ENCODE data around the gene ATP13A1. TPM values are rescaled to one million over a fixed set of nuclear protein-coding genes. Genes with fewer than 3 reads are reported as not detected.

ATP13A1 gene
- total RNA-seq, 2 donors from 2014 or later = 77.0 to 79.8 TPM

- Mint-ChIP-seq H3K36me3 (ENCODE audit: low read depth) (peaks cover 27% of the 10 kb centered on the region), H3K9me3 (no peaks in the 10 kb centered on the region), H3K27me3 (ENCODE audit: insufficient read depth) (no peaks in the 10 kb centered on the region), H3K27ac (no peak overlapping the region), H3K4me3 (peak overlapping the region; percentile 88), H3K4me1 (peaks cover 8% of the 10 kb centered on the region)
- TF ChIP-seq CTCF (conservative IDR thresholded peaks at IDR 0.05) = no peak
- Histone ChIP-seq H3K4me3 (ENCODE audit: low read length) (peak overlapping the region; percentile 90), H3K36me3 (ENCODE audit: control insufficient read depth, insufficient read depth, low read length) (peaks cover 36% of the 10 kb centered on the region), H3K4me1 (ENCODE audit: control insufficient read depth, insufficient read depth, low read length) (peaks cover 4% of the 10 kb centered on the region), H3K9me3 (ENCODE audit: control insufficient read depth, low read length) (no peaks in the 10 kb centered on the region), H3K9ac (ENCODE audit: extremely low read depth, low read length, poor library complexity, severe bottlenecking) (no peak overlapping the region), H3K27me3 (ENCODE audit: control insufficient read depth, insufficient read depth, low read length, poor library complexity, severe bottlenecking) (no peaks in the 10 kb centered on the region), H3K27ac (ENCODE audit: low read depth, low read length) (no peak overlapping the region)
- WGBS, 2 experiments (ENCODE audit: insufficient coverage in 1 of 2, insufficient read length in 1 of 2) = 60% methylated on average over 1 to 5 of the region's 5 CpGs
- no peak for DNase-seq
Observed at GRCh38 chr19:19644054-19644388, 19.5 kb downstream of the ATP13A1 start.

GRCh38 chr19:19643158-19644053, 20.1 kb downstream of the ATP13A1 start, which contains the start of gene GMIP:
TSS of gene GMIP (minus strand) at chr19:19643657. CDS start at chr19:19643529, 128 bp downstream.
- Mint-ChIP-seq H3K4me3 (peak within 1 kb of the TSS; percentile 88), H3K9me3 (no peaks in the 10 kb centered on the region), H3K36me3 (ENCODE audit: low read depth) (peaks cover 27% of the 10 kb centered on the region), H3K27me3 (ENCODE audit: insufficient read depth) (no peaks in the 10 kb centered on the region), H3K27ac (peak within 1 kb of the TSS; percentile 95), H3K4me1 (peaks cover 8% of the 10 kb centered on the region)
- Histone ChIP-seq H3K4me3 (ENCODE audit: low read length) (peak within 1 kb of the TSS; percentile 90), H3K36me3 (ENCODE audit: control insufficient read depth, insufficient read depth, low read length) (peaks cover 35% of the 10 kb centered on the region), H3K9me3 (ENCODE audit: control insufficient read depth, low read length) (no peaks in the 10 kb centered on the region), H3K27me3 (ENCODE audit: control insufficient read depth, insufficient read depth, low read length, poor library complexity, severe bottlenecking) (no peaks in the 10 kb centered on the region), H3K27ac (ENCODE audit: low read depth, low read length) (peak within 1 kb of the TSS; percentile 91), H3K4me1 (ENCODE audit: control insufficient read depth, insufficient read depth, low read length) (peaks cover 4% of the 10 kb centered on the region), H3K9ac (ENCODE audit: extremely low read depth, low read length, poor library complexity, severe bottlenecking) (peak within 1 kb of the TSS; percentile 76)
- 0 to 2% methylated on average over 17 to 49 of the region's 50 CpGs for WGBS, 2 experiments (ENCODE audit: insufficient coverage in 1 of 2, insufficient read length in 1 of 2)
- peak; percentile 95 for TF ChIP-seq CTCF (conservative IDR thresholded peaks at IDR 0.05)
- peak; percentile 96 for DNase-seq

GRCh38 chr19:19642506-19643157, 20.8 kb downstream of the ATP13A1 start:
- peak overlapping the region; percentile 88 for H3K4me3 Mint-ChIP-seq
- H3K9me3 Mint-ChIP-seq = no peaks in the 10 kb centered on the region
- Histone ChIP-seq H3K36me3 (ENCODE audit: control insufficient read depth, insufficient read depth, low read length) (peaks cover 29% of the 10 kb centered on the region), H3K27ac (ENCODE audit: low read depth, low read length) (peak overlapping the region; percentile 91), H3K4me1 (ENCODE audit: control insufficient read depth, insufficient read depth, low read length) (peaks cover 4% of the 10 kb centered on the region), H3K9ac (ENCODE audit: extremely low read depth, low read length, poor library complexity, severe bottlenecking) (peak overlapping the region; percentile 76), H3K9me3 (ENCODE audit: control insufficient read depth, low read length) (no peaks in the 10 kb centered on the region), H3K27me3 (ENCODE audit: control insufficient read depth, insufficient read depth, low read length, poor library complexity, severe bottlenecking) (no peaks in the 10 kb centered on the region), H3K4me3 (ENCODE audit: low read length) (peak overlapping the region; percentile 90)
- no peak for TF ChIP-seq CTCF (conservative IDR thresholded peaks at IDR 0.05)
- WGBS, 2 experiments (ENCODE audit: insufficient coverage in 1 of 2, insufficient read length in 1 of 2) = 33% methylated on average over 2 to 15 of the region's 16 CpGs
- peaks cover 8% of the 10 kb centered on the region for H3K4me1 Mint-ChIP-seq
- peaks cover 24% of the 10 kb centered on the region for H3K36me3 Mint-ChIP-seq (ENCODE audit: low read depth)
- DNase-seq = peak; percentile 55
- peak overlapping the region; percentile 95 for H3K27ac Mint-ChIP-seq
- no peaks in the 10 kb centered on the region for H3K27me3 Mint-ChIP-seq (ENCODE audit: insufficient read depth)
